Left colon (tissue), 2 donors: ENCODE results near the gene ULK1. TPM values are rescaled to one million over a fixed set of nuclear protein-coding genes. Genes with fewer than 3 reads are reported as not detected.

Experiments
- ATAC-seq: fragments of 200-7000 bp; cut with Tn5 transposase; one replicate; pipeline ENCODE4 v1.9.1; 2020; ENCODE audit warnings: mild to moderate bottlenecking, moderate library complexity
- DNase-seq, 2 donors: peaks; one replicate each; pipeline ENCODE4 v3.0.0-alpha.2; 2020
- intact Hi-C, 2 donors: fragments of 100-400 bp; cut with DNase I in 1 of 2; cut with micrococcal nuclease in 1 of 2; formaldehyde crosslinking; loops; one replicate each; pipeline versions ENCODE4 v1.11.2 to v1.14.0; 2022; cut with DNase I, micrococcal nuclease
- long read RNA-seq: library from polyadenylated mRNA; unstranded; transcript quantifications from one replicate; pipeline ENCODE4 v2.0.0, GENCODE V29; 2021
- total RNA-seq, 2 donors: library from RNA; stranded (reverse); fragmentation: NEBNext Ultra II Directional; extraction: Animal tissue kit (Norgen Biotek cat#: 25700); gene quantifications; one replicate each; pipeline ENCODE4 v1.2.1, GENCODE V29; 2021
- donor health status: DM: no; HTN: no; CAD: no.
- donor health status: DM: yes; HTN: yes; CAD: no.

The ULK1 gene
- 10 to 100 TPM; 18.0 to 29.8 TPM for total RNA-seq
- long read RNA-seq, partial matches to known transcripts = 10 of 21 reads
- long read RNA-seq, other reads (novel, unspliced or antisense) = 9 of 21 reads

- intact Hi-C loops = no loop called here
- DNase-seq = peak; percentile 88 to 94
- ATAC-seq = peak; percentile 79
Observed at GRCh38 chr12:131894313-131894860, at the start of gene ULK1. TSS of gene ULK1 (plus strand) at chr12:131894622. CDS start at chr12:131895002, 380 bp downstream.

GRCh38 chr12:131844656-131845055 is 49.8 kb upstream of the ULK1 start:
- ATAC-seq (no peak), DNase-seq (no peak)
- intact Hi-C loops = no loop called here

GRCh38 chr12:131845121-131845520 is 49.3 kb upstream of the ULK1 start:
- ATAC-seq (no peak), DNase-seq (no peak)
- intact Hi-C loops = no loop called here

GRCh38 chr12:131847456-131847855 is 47.0 kb upstream of the ULK1 start:
- intact Hi-C loops = no loop called here
- ATAC-seq = no peak
- no peak for DNase-seq

GRCh38 chr12:131848753-131849152 is 45.7 kb upstream of the ULK1 start:
- ATAC-seq (no peak), DNase-seq (no peak)
- intact Hi-C loops = no loop called here

GRCh38 chr12:131849700-131850553 is 44.5 kb upstream of the ULK1 start:
- intact Hi-C loops = no loop called here
- ATAC-seq (no peak), DNase-seq (no peak)

GRCh38 chr12:131850856-131851559 is 43.4 kb upstream of the ULK1 start:
- intact Hi-C loops = no loop called here
- ATAC-seq (no peak), DNase-seq (no peak)

- no peak for ATAC-seq
- intact Hi-C loops = no loop called here
- DNase-seq = no peak
Observed at GRCh38 chr12:131851741-131852550, 42.5 kb upstream of the ULK1 start.

- intact Hi-C loops = no loop called here
- no peak for DNase-seq
- no peak for ATAC-seq
Observed at GRCh38 chr12:131852551-131853299, 41.7 kb upstream of the ULK1 start.

GRCh38 chr12:131853832-131854797 is 40.3 kb upstream of the ULK1 start:
- ATAC-seq (no peak), DNase-seq (no peak)
- intact Hi-C loops = no loop called here

- ATAC-seq (no peak), DNase-seq (no peak)
- intact Hi-C loops = no loop called here
Observed at GRCh38 chr12:131854861-131855476, 39.5 kb upstream of the ULK1 start.

GRCh38 chr12:131855521-131856142 is 38.8 kb upstream of the ULK1 start:
- intact Hi-C loops = no loop called here
- DNase-seq = no peak
- no peak for ATAC-seq

GRCh38 chr12:131856366-131857097 is 37.9 kb upstream of the ULK1 start:
- intact Hi-C loops = no loop called here
- no peak for ATAC-seq

GRCh38 chr12:131857908-131858850 is 36.2 kb upstream of the ULK1 start:
- DNase-seq (no peak), ATAC-seq (no peak)
- intact Hi-C loops = no loop called here

More at GRCh38 chr12:131856366-131857097, 37.9 kb upstream of the ULK1 start:
- no peak for DNase-seq
